Stomach (tissue), 4 donors: ENCODE results near the gene CLSTN2.

ENCODE experiments used
- EP300 ChIP-seq: sonication (generic); formaldehyde crosslinking; IDR thresholded peaks from one replicate; pipeline ENCODE4 v1.6.1; 2017; ENCODE audit warnings: antibody characterized with exemption
- POLR2A ChIP-seq, 4 donors: fragments of 450-650 bp; IDR thresholded peaks; one replicate each; pipeline ENCODE4 v1.6.1; 2016; ENCODE audit warnings: antibody characterized with exemption in 4 of 4, control low read depth in 2 of 4, mild to moderate bottlenecking in 1 of 4, moderate library complexity in 1 of 4
- TF ChIP-seq, protein P1 (sequence below), 7 experiments: fragments of 450-650 bp in 4 of 7; fragments of 200-600 bp in 3 of 7; sonication (generic) in 3 of 7; IDR thresholded peaks; one replicate each; pipeline ENCODE4 v1.5.1; 2016 to 2019; ENCODE audit warnings: antibody characterized with exemption in 7 of 7, control low read depth in 2 of 7, mild to moderate bottlenecking in 1 of 7

DNA sequence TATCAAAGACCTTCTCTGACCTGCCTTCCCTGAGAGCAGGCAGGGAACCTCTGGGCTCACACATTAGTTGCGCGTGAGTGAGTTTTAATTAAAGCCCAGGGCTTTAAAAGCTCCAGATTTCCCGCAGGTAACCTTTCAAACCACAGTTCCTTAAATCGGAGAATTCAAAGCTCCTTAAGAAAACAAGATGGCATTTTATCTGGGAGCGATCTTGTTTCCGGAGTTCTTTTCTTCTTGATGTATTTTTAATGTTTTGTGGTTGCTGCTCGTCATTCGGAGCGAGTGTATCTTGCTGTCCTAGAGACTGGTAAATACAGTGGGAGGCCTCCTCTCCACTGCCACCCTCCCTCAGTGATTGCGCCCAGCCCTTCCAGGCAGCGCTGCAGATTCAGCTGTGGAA lies 284.3 kb downstream of the CLSTN2 start:
- TF ChIP-seq, protein P1, sequence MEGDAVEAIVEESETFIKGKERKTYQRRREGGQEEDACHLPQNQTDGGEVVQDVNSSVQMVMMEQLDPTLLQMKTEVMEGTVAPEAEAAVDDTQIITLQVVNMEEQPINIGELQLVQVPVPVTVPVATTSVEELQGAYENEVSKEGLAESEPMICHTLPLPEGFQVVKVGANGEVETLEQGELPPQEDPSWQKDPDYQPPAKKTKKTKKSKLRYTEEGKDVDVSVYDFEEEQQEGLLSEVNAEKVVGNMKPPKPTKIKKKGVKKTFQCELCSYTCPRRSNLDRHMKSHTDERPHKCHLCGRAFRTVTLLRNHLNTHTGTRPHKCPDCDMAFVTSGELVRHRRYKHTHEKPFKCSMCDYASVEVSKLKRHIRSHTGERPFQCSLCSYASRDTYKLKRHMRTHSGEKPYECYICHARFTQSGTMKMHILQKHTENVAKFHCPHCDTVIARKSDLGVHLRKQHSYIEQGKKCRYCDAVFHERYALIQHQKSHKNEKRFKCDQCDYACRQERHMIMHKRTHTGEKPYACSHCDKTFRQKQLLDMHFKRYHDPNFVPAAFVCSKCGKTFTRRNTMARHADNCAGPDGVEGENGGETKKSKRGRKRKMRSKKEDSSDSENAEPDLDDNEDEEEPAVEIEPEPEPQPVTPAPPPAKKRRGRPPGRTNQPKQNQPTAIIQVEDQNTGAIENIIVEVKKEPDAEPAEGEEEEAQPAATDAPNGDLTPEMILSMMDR (IDR thresholded peaks at IDR 0.05) = no peak
- TF ChIP-seq POLR2A (IDR thresholded peaks at IDR 0.05) (no peak), EP300 (no peak)
